ENCODE measurements around the gene SLC38A6. TPM values are rescaled to one million over a fixed set of nuclear protein-coding genes. Genes with fewer than 3 reads are reported as not detected.

SLC38A6 gene
- total RNA-seq, 2 experiments from 2014 or later: 9.4 to 10.0 TPM

DNA sequence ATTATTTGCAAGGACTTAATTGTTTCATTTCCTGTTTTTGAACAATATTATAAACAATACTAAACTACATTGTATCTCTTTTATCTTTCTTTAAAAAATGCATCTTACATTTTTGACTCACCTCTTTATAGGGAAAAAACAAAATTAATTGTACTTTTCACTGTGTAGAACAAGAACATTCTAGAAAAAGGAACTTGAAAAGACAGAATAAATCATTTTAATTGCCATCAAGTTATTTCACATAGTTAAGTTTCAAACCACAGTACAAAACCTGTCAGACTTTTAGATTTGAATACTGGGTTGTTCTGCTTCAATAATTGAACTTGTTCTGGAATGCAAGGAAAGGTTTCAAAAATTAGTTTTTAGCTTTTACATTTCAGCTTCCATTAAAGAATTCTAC, 50.0 kb downstream of the SLC38A6 start:
- no peaks in the 10 kb centered on the region for H3K36me3 ChIP-seq (ENCODE audit: insufficient read depth, low read length)
- no peaks in the 10 kb centered on the region for H3K27me3 ChIP-seq (ENCODE audit: control insufficient read depth in 1 of 2, insufficient read depth in 2 of 2, low read length in 2 of 2)
- H3K36me3 Mint-ChIP-seq (ENCODE audit: low read depth): peaks cover 11% of the 10 kb centered on the region
- no peaks in the 10 kb centered on the region for H3K9me3 ChIP-seq (ENCODE audit: control insufficient read depth in 1 of 2, insufficient read depth in 1 of 2, low read length in 2 of 2)
- no peak overlapping the region for H3K27ac ChIP-seq (ENCODE audit: low read depth in 1 of 2, low read length in 2 of 2)
- ATAC-seq (ENCODE audit: poor library complexity) (no peak), DNase-seq (no peak)
- H3K4me1 Mint-ChIP-seq (ENCODE audit: low read depth): peaks cover 7% of the 10 kb centered on the region
- no peak overlapping the region for H3K27ac Mint-ChIP-seq
- POLR2A ChIA-PET: no interaction called here
- intact Hi-C loops (cut with DNase I, micrococcal nuclease): no loop called here
- TF ChIP-seq, protein P1, sequence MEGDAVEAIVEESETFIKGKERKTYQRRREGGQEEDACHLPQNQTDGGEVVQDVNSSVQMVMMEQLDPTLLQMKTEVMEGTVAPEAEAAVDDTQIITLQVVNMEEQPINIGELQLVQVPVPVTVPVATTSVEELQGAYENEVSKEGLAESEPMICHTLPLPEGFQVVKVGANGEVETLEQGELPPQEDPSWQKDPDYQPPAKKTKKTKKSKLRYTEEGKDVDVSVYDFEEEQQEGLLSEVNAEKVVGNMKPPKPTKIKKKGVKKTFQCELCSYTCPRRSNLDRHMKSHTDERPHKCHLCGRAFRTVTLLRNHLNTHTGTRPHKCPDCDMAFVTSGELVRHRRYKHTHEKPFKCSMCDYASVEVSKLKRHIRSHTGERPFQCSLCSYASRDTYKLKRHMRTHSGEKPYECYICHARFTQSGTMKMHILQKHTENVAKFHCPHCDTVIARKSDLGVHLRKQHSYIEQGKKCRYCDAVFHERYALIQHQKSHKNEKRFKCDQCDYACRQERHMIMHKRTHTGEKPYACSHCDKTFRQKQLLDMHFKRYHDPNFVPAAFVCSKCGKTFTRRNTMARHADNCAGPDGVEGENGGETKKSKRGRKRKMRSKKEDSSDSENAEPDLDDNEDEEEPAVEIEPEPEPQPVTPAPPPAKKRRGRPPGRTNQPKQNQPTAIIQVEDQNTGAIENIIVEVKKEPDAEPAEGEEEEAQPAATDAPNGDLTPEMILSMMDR (IDR thresholded peaks at IDR 0.05): no peak
- H3K4me3 Mint-ChIP-seq: no peak overlapping the region
- H3K4me3 ChIP-seq (ENCODE audit: low read length): no peak overlapping the region
- H3K9me3 Mint-ChIP-seq: no peaks in the 10 kb centered on the region
- H3K4me1 ChIP-seq (ENCODE audit: insufficient read depth, low read length): no peaks in the 10 kb centered on the region
- H3K27me3 Mint-ChIP-seq: no peaks in the 10 kb centered on the region
- CTCF ChIA-PET: no interaction called here

DNA sequence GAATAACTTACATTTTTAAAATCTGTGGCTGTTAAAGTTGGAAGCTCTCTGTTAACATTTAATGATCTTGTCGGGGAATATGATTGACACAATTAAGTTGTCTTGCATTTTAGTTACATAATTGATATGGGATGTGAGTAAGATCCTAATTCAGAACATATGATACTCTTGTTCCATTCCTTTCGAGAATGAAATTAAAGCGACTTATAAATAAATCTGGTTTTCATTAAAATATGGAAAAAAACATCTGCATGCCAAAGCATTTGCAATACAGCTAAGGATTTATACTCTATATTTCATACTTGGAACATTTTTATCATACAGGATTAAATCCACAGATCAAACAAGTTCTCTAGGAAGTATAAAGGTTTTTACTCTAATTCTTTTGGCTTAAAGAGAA, 52.0 kb downstream of the SLC38A6 start:
- ChIA-PET POLR2A (no interaction called here), CTCF (no interaction called here)
- H3K4me1 ChIP-seq (ENCODE audit: insufficient read depth, low read length): no peaks in the 10 kb centered on the region
- DNase-seq (no peak), ATAC-seq (ENCODE audit: poor library complexity) (no peak)
- H3K36me3 ChIP-seq (ENCODE audit: insufficient read depth, low read length): no peaks in the 10 kb centered on the region
- no peak overlapping the region for H3K4me3 ChIP-seq (ENCODE audit: low read length)
- Mint-ChIP-seq H3K27ac (no peak overlapping the region), H3K36me3 (ENCODE audit: low read depth) (peaks cover 11% of the 10 kb centered on the region), H3K4me1 (ENCODE audit: low read depth) (peaks cover 7% of the 10 kb centered on the region), H3K4me3 (no peak overlapping the region), H3K9me3 (no peaks in the 10 kb centered on the region), H3K27me3 (no peaks in the 10 kb centered on the region)
- H3K9me3 ChIP-seq (ENCODE audit: control insufficient read depth in 1 of 2, insufficient read depth in 1 of 2, low read length in 2 of 2): no peaks in the 10 kb centered on the region
- no peaks in the 10 kb centered on the region for H3K27me3 ChIP-seq (ENCODE audit: control insufficient read depth in 1 of 2, insufficient read depth in 2 of 2, low read length in 2 of 2)
- H3K27ac ChIP-seq (ENCODE audit: low read depth in 1 of 2, low read length in 2 of 2): no peak overlapping the region
- intact Hi-C loops (cut with DNase I, micrococcal nuclease): no loop called here
- TF ChIP-seq, protein P1 (IDR thresholded peaks at IDR 0.05): no peak

DNA sequence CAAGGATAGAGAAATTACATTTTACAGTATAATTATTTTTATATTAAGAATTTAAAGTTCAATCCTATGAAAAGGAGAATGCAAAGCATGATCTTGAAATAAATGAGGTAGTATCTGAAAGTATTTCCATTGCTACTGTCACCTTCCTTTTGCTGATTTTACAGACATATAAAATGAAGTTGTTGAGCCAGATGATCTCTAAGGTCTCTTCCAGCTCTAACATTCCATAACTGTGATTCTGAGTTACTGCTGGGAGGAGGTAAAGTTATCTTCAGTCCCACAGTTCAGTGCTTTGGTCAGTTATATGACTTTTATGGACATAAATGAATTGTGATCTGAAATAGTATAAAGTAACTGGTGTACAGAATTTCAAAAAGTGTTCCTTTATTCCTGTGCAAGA, 52.8 kb downstream of the SLC38A6 start:
- H3K4me1 ChIP-seq (ENCODE audit: insufficient read depth, low read length): no peaks in the 10 kb centered on the region
- no peak overlapping the region for H3K27ac ChIP-seq (ENCODE audit: low read depth in 1 of 2, low read length in 2 of 2)
- H3K9me3 ChIP-seq (ENCODE audit: control insufficient read depth in 1 of 2, insufficient read depth in 1 of 2, low read length in 2 of 2): no peaks in the 10 kb centered on the region
- no peaks in the 10 kb centered on the region for H3K9me3 Mint-ChIP-seq
- no peaks in the 10 kb centered on the region for H3K36me3 ChIP-seq (ENCODE audit: insufficient read depth, low read length)
- H3K36me3 Mint-ChIP-seq (ENCODE audit: low read depth): peaks cover 11% of the 10 kb centered on the region
- no peak overlapping the region for H3K4me3 Mint-ChIP-seq
- TF ChIP-seq, protein P1 (IDR thresholded peaks at IDR 0.05): no peak
- H3K27ac Mint-ChIP-seq: no peak overlapping the region
- no peaks in the 10 kb centered on the region for H3K27me3 Mint-ChIP-seq
- ChIA-PET POLR2A (no interaction called here), CTCF (no interaction called here)
- intact Hi-C loops (cut with DNase I, micrococcal nuclease): no loop called here
- no peak overlapping the region for H3K4me3 ChIP-seq (ENCODE audit: low read length)
- DNase-seq (no peak), ATAC-seq (ENCODE audit: poor library complexity) (no peak)
- peaks cover 7% of the 10 kb centered on the region for H3K4me1 Mint-ChIP-seq (ENCODE audit: low read depth)
- no peaks in the 10 kb centered on the region for H3K27me3 ChIP-seq (ENCODE audit: control insufficient read depth in 1 of 2, insufficient read depth in 2 of 2, low read length in 2 of 2)
